PC-3 (cell line): ENCODE results near the gene NINL. TPM values are rescaled to one million over a fixed set of nuclear protein-coding genes. Genes with fewer than 3 reads are reported as not detected.

Experiments
- ATAC-seq: fragments of 200-7000 bp; cut with Tn5 transposase; 2 replicates; pipeline ENCODE4 v1.9.1; 2020; ENCODE audit warnings: mild to moderate bottlenecking, moderate library complexity
- BruUV-seq: library from RNA; stranded (reverse); fragments of 400-500 nt; replicated peaks from 2 replicates; lab custom pipeline; 2021; lab: Mats Ljungman, UMichigan
- CTCF ChIA-PET: fragments of 300-600 bp; sonication (Branson Sonifier 250); formaldehyde crosslinking; loops from one replicate; lab custom pipeline; 2022; ENCODE audit warnings: antibody characterized with exemption; lab: Charles Lee
- POLR2A ChIA-PET: fragments of 300-600 bp; sonication (Branson Sonifier 250); formaldehyde crosslinking; loops from one replicate; lab custom pipeline; 2022; ENCODE audit warnings: antibody characterized with exemption; ENCODE audit not compliant: unreplicated experiment; lab: Charles Lee
- DNase-seq: peaks from one replicate; pipeline ENCODE4 v3.0.0-alpha.2; 2015
- H2AFZ ChIP-seq: fragments of 300-600 bp; sonication (generic); 2 replicates; pipeline ENCODE4 v1.6.0; 2016; ENCODE audit warnings: antibody characterized with exemption, low read length
- H3F3A ChIP-seq: fragments of 300-600 bp; sonication (generic); one replicate; pipeline ENCODE4 v1.6.0; 2017; ENCODE audit warnings: antibody characterized with exemption, low read length, control low read depth, mild to moderate bottlenecking; ENCODE audit not compliant: unreplicated experiment
- H3K27ac ChIP-seq: fragments of 300-600 bp; sonication (generic); 2 replicates; pipeline ENCODE4 v1.5.1; 2016; ENCODE audit warnings: mild to moderate bottlenecking, low read length
- H3K27me3 ChIP-seq: fragments of 300-600 bp; sonication (generic); 2 replicates; pipeline ENCODE4 v1.6.1; 2016; ENCODE audit warnings: low read length, mixed read lengths
- H3K36me3 ChIP-seq: fragments of 300-600 bp; sonication (generic); 2 replicates; pipeline ENCODE4 v1.6.1; 2016; ENCODE audit warnings: low read depth, mixed run types, low read length, mixed read lengths
- H3K4me1 ChIP-seq: fragments of 300-600 bp; sonication (generic); 2 replicates; pipeline ENCODE4 v1.5.1; 2016; ENCODE audit warnings: low read length; ENCODE audit not compliant: insufficient read depth
- H3K4me2 ChIP-seq: fragments of 300-600 bp; sonication (generic); 2 replicates; pipeline ENCODE4 v1.6.0; 2016; ENCODE audit warnings: low read length
- H3K4me3 ChIP-seq: fragments of 300-600 bp; sonication (generic); 2 replicates; pipeline ENCODE4 v1.5.1; 2016; ENCODE audit warnings: mild to moderate bottlenecking, low read length, mixed read lengths
- H3K79me2 ChIP-seq: fragments of 300-600 bp; sonication (generic); 2 replicates; pipeline ENCODE4 v1.6.1; 2017; ENCODE audit warnings: low read length, mixed read lengths
- H3K9ac ChIP-seq: fragments of 300-600 bp; sonication (generic); 2 replicates; pipeline ENCODE4 v1.6.0; 2016; ENCODE audit warnings: mild to moderate bottlenecking, low read length
- H3K9me2 ChIP-seq: fragments of 300-600 bp; sonication (generic); replicated peaks from 2 replicates; pipeline ENCODE4 v1.6.1; 2016; ENCODE audit warnings: mixed run types, low read length, mixed read lengths
- H3K9me3 ChIP-seq: fragments of 300-600 bp; sonication (generic); 2 replicates; pipeline ENCODE4 v1.6.1; 2016; ENCODE audit warnings: low read length, mixed read lengths
- H4K20me1 ChIP-seq: fragments of 300-600 bp; sonication (generic); 2 replicates; pipeline ENCODE4 v1.6.1; 2016; ENCODE audit warnings: low read length, mixed read lengths
- EZH2 ChIP-seq: fragments of 300-600 bp; sonication (generic); IDR thresholded peaks from one replicate; pipeline ENCODE4 v1.6.1; 2017; ENCODE audit warnings: antibody characterized with exemption, mild to moderate bottlenecking, low read length; ENCODE audit not compliant: unreplicated experiment
- EZH2phosphoT487 ChIP-seq: fragments of 300-600 bp; sonication (generic); IDR thresholded peaks from 2 replicates; pipeline ENCODE4 v1.6.1; 2018; ENCODE audit warnings: mild to moderate bottlenecking, antibody characterized with exemption, low read length, borderline replicate concordance
- intact Hi-C: fragments of 100-400 bp; cut with micrococcal nuclease; formaldehyde crosslinking; loops from 2 replicates; pipeline ENCODE4 v1.9.0; 2023
- total RNA-seq: library from RNA; depleted of rRNA; stranded (reverse); fragments of >200 nt; gene quantifications from 2 replicates; pipeline ENCODE4 v1.2.3, GENCODE V29; 2014
- TF ChIP-seq, protein P1 (sequence below): fragments of 300-600 bp; sonication (generic); conservative IDR thresholded peaks from 2 replicates; pipeline ENCODE4 v1.5.1; 2017; ENCODE audit warnings: antibody characterized with exemption, low read depth, mild to moderate bottlenecking, low read length

The NINL gene
- total RNA-seq, 1 experiment from 2014 or later, result 6.5 TPM

DNA sequence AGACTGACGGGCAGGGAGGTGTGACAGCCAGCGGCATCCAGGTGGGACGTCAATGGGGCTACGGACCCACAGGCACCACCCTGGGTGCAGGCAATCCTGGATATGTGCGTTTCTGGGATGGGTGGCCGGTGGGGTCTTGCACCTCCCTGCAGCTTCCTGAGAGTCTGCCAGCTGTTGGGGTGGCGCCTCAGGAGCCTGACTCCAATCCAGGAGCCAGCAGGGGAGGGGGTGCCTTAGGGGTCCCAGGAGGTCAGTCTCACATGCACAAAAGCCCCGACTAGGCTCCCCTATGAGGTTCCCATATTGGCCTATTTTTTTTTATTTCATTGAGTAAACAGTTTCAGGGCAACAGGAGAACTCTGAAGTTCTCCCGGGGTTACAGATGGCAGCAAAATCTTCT is 104.5 kb downstream of the NINL start:
- CTCF ChIA-PET, result no interaction called here
- no TSS peak for BruUV-seq
- Histone ChIP-seq H2AFZ (no peak overlapping the region), H3K79me2 (no peaks in the 10 kb centered on the region), H3K9ac (no peak overlapping the region), H3K4me2 (no peak overlapping the region), H3K36me3 (no peaks in the 10 kb centered on the region), H3K27me3 (no peaks in the 10 kb centered on the region), H3K9me2 (no peaks in the 10 kb centered on the region), H3K9me3 (no peaks in the 10 kb centered on the region), H3K4me3 (no peak overlapping the region), H3F3A (no peaks in the 10 kb centered on the region), H3K27ac (no peak overlapping the region), H3K4me1 (peaks cover 19% of the 10 kb centered on the region), H4K20me1 (no peaks in the 10 kb centered on the region)
- TF ChIP-seq EZH2 (no peak), EZH2phosphoT487 (no peak)
- TF ChIP-seq, protein P1, sequence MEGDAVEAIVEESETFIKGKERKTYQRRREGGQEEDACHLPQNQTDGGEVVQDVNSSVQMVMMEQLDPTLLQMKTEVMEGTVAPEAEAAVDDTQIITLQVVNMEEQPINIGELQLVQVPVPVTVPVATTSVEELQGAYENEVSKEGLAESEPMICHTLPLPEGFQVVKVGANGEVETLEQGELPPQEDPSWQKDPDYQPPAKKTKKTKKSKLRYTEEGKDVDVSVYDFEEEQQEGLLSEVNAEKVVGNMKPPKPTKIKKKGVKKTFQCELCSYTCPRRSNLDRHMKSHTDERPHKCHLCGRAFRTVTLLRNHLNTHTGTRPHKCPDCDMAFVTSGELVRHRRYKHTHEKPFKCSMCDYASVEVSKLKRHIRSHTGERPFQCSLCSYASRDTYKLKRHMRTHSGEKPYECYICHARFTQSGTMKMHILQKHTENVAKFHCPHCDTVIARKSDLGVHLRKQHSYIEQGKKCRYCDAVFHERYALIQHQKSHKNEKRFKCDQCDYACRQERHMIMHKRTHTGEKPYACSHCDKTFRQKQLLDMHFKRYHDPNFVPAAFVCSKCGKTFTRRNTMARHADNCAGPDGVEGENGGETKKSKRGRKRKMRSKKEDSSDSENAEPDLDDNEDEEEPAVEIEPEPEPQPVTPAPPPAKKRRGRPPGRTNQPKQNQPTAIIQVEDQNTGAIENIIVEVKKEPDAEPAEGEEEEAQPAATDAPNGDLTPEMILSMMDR, result no peak
- ATAC-seq (no peak), DNase-seq (no peak)
- intact Hi-C loops, result no loop called here
- POLR2A ChIA-PET, result no interaction called here

DNA sequence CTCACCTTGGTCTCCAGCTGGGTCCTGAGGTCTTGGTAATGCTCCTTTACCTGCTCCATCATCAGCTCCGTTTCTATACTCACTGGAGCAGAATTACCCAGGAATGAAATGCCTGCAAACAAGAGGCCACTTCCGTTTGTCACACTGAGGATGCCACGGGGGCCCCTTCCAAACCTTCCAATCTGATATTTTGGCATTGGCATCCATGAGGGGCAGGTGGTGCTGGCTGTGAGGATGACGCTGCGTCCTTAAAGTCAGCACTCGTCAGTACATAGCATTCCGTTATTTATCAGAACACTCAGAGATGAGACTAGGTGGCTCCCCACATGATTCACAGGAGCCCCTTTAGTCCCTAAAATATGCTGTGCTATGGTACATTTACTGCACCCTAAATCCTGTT is 105.2 kb downstream of the NINL start:
- intact Hi-C loops, result no loop called here
- ATAC-seq, result no peak
- Histone ChIP-seq H3K4me3 (no peak overlapping the region), H3K27me3 (no peaks in the 10 kb centered on the region), H4K20me1 (no peaks in the 10 kb centered on the region), H3K36me3 (no peaks in the 10 kb centered on the region), H3K9ac (no peak overlapping the region), H3K27ac (no peak overlapping the region), H3K4me2 (no peak overlapping the region), H3K4me1 (peaks cover 12% of the 10 kb centered on the region), H3F3A (no peaks in the 10 kb centered on the region), H2AFZ (no peak overlapping the region), H3K9me2 (no peaks in the 10 kb centered on the region), H3K9me3 (no peaks in the 10 kb centered on the region), H3K79me2 (no peaks in the 10 kb centered on the region)
- no TSS peak for BruUV-seq
- ChIA-PET POLR2A (no interaction called here), CTCF (no interaction called here)
- DNase-seq, result no peak
- TF ChIP-seq EZH2phosphoT487 (no peak), EZH2 (no peak)
- TF ChIP-seq, protein P1, result no peak

DNA sequence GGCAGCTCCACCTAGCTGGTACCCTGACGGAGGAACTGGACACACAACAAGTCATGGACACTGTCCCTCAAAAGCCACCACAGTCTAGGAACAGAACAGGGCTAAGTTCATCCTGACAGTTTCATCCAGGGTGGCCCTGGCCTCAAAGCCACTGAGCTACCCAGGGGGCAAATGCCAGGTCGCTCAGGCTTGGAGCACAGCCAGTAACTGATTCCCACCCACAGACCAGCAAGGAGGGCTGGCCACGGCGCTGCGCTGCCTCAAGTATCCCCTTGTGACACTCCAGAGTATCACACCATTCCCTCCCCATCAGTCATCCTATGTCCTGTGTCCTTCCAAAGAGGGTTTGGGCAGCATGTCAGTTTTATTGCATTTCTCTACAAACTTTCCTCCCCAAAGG is 105.7 kb downstream of the NINL start:
- Histone ChIP-seq H3K9ac (no peak overlapping the region), H3K9me3 (no peaks in the 10 kb centered on the region), H3K4me2 (no peak overlapping the region), H3K9me2 (no peaks in the 10 kb centered on the region), H3K27me3 (no peaks in the 10 kb centered on the region), H2AFZ (no peak overlapping the region), H3K4me3 (no peak overlapping the region), H3F3A (no peaks in the 10 kb centered on the region), H3K27ac (no peak overlapping the region), H3K36me3 (no peaks in the 10 kb centered on the region), H3K79me2 (no peaks in the 10 kb centered on the region), H4K20me1 (no peaks in the 10 kb centered on the region), H3K4me1 (peaks cover 7% of the 10 kb centered on the region)
- no TSS peak for BruUV-seq
- ChIA-PET POLR2A (no interaction called here), CTCF (no interaction called here)
- intact Hi-C loops, result no loop called here
- DNase-seq, result no peak
- ATAC-seq, result no peak
- TF ChIP-seq, protein P1, result no peak
- TF ChIP-seq EZH2 (no peak), EZH2phosphoT487 (no peak)
